ENCODE measurements around the gene CDKAL1.

CDKAL1 gene

GRCh38 chr6:20851795-20852194 is 317.5 kb downstream of the CDKAL1 start:
- no peak for DNase-seq

GRCh38 chr6:20853828-20854227 is 319.6 kb downstream of the CDKAL1 start:
- no peak for DNase-seq

- DNase-seq: no peak
These were observed 322.5 kb downstream of the CDKAL1 start for GRCh38 chr6:20856681-20857288.

GRCh38 chr6:20861481-20861880 is 327.2 kb downstream of the CDKAL1 start:
- DNase-seq: no peak

GRCh38 chr6:20866036-20866435 is 331.8 kb downstream of the CDKAL1 start:
- no peak for DNase-seq

- DNase-seq: no peak
These were observed 332.9 kb downstream of the CDKAL1 start for GRCh38 chr6:20866935-20867703.

- no peak for DNase-seq
These were observed 334.3 kb downstream of the CDKAL1 start for GRCh38 chr6:20868397-20869096.

- DNase-seq: no peak
These were observed 335.8 kb downstream of the CDKAL1 start for GRCh38 chr6:20870021-20870420.

- DNase-seq: no peak
These were observed 336.2 kb downstream of the CDKAL1 start for GRCh38 chr6:20870493-20870892.

- no peak for DNase-seq
These were observed 339.4 kb downstream of the CDKAL1 start for GRCh38 chr6:20873425-20874190.

GRCh38 chr6:20875369-20875963 is 341.2 kb downstream of the CDKAL1 start:
- no peak for DNase-seq

- DNase-seq: no peak
These were observed 341.8 kb downstream of the CDKAL1 start for GRCh38 chr6:20876036-20876435.

- no peak for DNase-seq
These were observed 342.3 kb downstream of the CDKAL1 start for GRCh38 chr6:20876561-20876960.

- DNase-seq: peak in 1 of 2 donors; percentile 20
These were observed 343.0 kb downstream of the CDKAL1 start for GRCh38 chr6:20877008-20877937.

- no peak for DNase-seq
These were observed 344.9 kb downstream of the CDKAL1 start for GRCh38 chr6:20879121-20879520.

GRCh38 chr6:20879526-20879925 is 345.3 kb downstream of the CDKAL1 start:
- no peak for DNase-seq

GRCh38 chr6:20881365-20881764 is 347.1 kb downstream of the CDKAL1 start:
- DNase-seq: no peak

- DNase-seq: no peak
These were observed 347.8 kb downstream of the CDKAL1 start for GRCh38 chr6:20882014-20882413.

- no peak for DNase-seq
These were observed 350.8 kb downstream of the CDKAL1 start for GRCh38 chr6:20885076-20885475.

- no peak for DNase-seq
These were observed 356.9 kb downstream of the CDKAL1 start for GRCh38 chr6:20891161-20891560.

GRCh38 chr6:20892365-20892764 is 358.1 kb downstream of the CDKAL1 start:
- DNase-seq: no peak

GRCh38 chr6:20893412-20893811 is 359.2 kb downstream of the CDKAL1 start:
- DNase-seq: no peak
